Epithelial cell of esophagus (primary cell): ENCODE data around the gene ARHGEF18.
"Not testable (repeated sequence)": the region's sequence is repeated elsewhere in the genome, so short reads cannot be mapped to it uniquely, and the experiment has no call there.

Source experiments
- DNase-seq: peaks from one replicate; pipeline ENCODE4 v3.0.0; 2010; ENCODE audit warnings: low read depth
- H3K4me3 ChIP-seq: 2 replicates; pipeline ENCODE4 v1.5.1; 2011; ENCODE audit warnings: mild to moderate bottlenecking, low read length, control low read depth
- CTCF ChIP-seq: IDR thresholded peaks from 2 replicates; pipeline ENCODE4 v1.5.1; 2011; ENCODE audit warnings: low read depth, mild to moderate bottlenecking, low read length, control low read depth, inconsistent platforms; ENCODE audit not compliant: insufficient read depth; ENCODE audit errors: missing control alignments

ARHGEF18 gene

GRCh38 chr19:7368456-7368855 lies 19.7 kb downstream of the ARHGEF18 start:
- DNase-seq, result no peak
- TF ChIP-seq CTCF, result no peak

GRCh38 chr19:7368866-7369265 lies 20.1 kb downstream of the ARHGEF18 start:
- DNase-seq, H3K4me3 ChIP-seq: not testable (repeated sequence)

More at GRCh38 chr19:7368456-7368855, 19.7 kb downstream of the ARHGEF18 start:
- H3K4me3 ChIP-seq, result no peak overlapping the region

- TF ChIP-seq CTCF, result no peak
- DNase-seq, result no peak
These were observed 21.8 kb downstream of the ARHGEF18 start for GRCh38 chr19:7370546-7370945.

GRCh38 chr19:7371001-7371400 lies 22.3 kb downstream of the ARHGEF18 start:
- TF ChIP-seq CTCF, result no peak
- no peak overlapping the region for H3K4me3 ChIP-seq
- DNase-seq, result no peak

More at GRCh38 chr19:7370546-7370945, 21.8 kb downstream of the ARHGEF18 start:
- H3K4me3 ChIP-seq, result no peak overlapping the region

GRCh38 chr19:7372810-7373209 lies 24.1 kb downstream of the ARHGEF18 start:
- no peak overlapping the region for H3K4me3 ChIP-seq
- TF ChIP-seq CTCF, result no peak
- DNase-seq, result no peak

GRCh38 chr19:7373862-7374261 lies 25.1 kb downstream of the ARHGEF18 start:
- TF ChIP-seq CTCF, result no peak
- H3K4me3 ChIP-seq, result no peak overlapping the region
- peak; percentile 38 for DNase-seq

GRCh38 chr19:7376151-7376852 lies 27.6 kb downstream of the ARHGEF18 start:
- H3K4me3 ChIP-seq, result no peak overlapping the region
- no peak for TF ChIP-seq CTCF
- DNase-seq, result peak; percentile 59
